Measurements from ENCODE around the gene DEPDC5. TPM values are rescaled to one million over a fixed set of nuclear protein-coding genes. Genes with fewer than 3 reads are reported as not detected.

DEPDC5 gene
- total and polyA plus RNA-seq, 10 of the 15 experiments (the other 5 are each of a cell fraction or from before 2014, with no cell fraction given), result 3.0 to 38.9 (median 22.8) TPM

DNA sequence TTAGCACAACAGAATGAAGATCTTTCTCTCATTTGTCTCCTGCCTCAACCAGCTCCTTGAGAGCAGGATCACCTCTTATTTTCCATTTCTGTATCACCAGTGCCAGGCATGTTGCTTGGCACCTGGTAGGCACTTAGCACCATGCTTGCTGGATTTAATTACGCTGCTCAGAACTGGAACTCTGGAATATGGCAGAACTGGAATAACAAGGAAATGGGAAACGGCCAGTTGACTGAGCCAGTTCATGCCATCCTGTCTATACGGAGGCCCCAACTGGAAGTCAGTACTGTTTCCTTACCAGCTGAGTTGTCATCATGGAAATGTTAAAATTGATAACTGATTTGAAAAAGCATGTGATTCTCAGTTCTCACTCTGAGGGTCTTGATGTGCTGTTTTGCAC lies 121.0 kb downstream of the DEPDC5 start:
- RAD21 ChIA-PET (ENCODE audit: unreplicated experiment), result no interaction called here
- in situ Hi-C loops (cut with MboI), result no loop called here
- intact Hi-C loops (cut with micrococcal nuclease; ENCODE audit: unreplicated experiment), result no loop called here
- Histone ChIP-seq H3K4me1 (ENCODE audit: control insufficient read depth, insufficient read depth, low read length) (no peaks in the 10 kb centered on the region), H3K9me3 (replicated peaks; ENCODE audit: control insufficient read depth, insufficient read depth, low read length) (no peaks in the 10 kb centered on the region), H4K20me1 (ENCODE audit: control insufficient read depth, insufficient read depth) (no peaks in the 10 kb centered on the region), H3K9ac (ENCODE audit: control insufficient read depth, insufficient read depth, low read length) (no peak overlapping the region), H2AFZ (ENCODE audit: control insufficient read depth, low read depth, low read length) (no peak overlapping the region), H3K4me3 (no peak overlapping the region), H3K79me2 (ENCODE audit: control insufficient read depth, insufficient read depth, low read length) (no peaks in the 10 kb centered on the region), H3K27me3 (replicated peaks in 1 of 2; ENCODE audit: control insufficient read depth in 2 of 2, insufficient read depth in 2 of 2, low read length in 1 of 2) (no peaks in the 10 kb centered on the region), H3K36me3 (ENCODE audit: control insufficient read depth in 2 of 2, insufficient read depth in 2 of 2, low read length in 1 of 2) (peaks cover 10 to 25% of the 10 kb centered on the region in 2 experiments; a peak in 3 of 4 replicates), H3K4me2 (ENCODE audit: control insufficient read depth, insufficient read depth) (no peak overlapping the region), H3K27ac (ENCODE audit: control insufficient read depth, insufficient read depth) (no peak overlapping the region)
- FAIRE-seq, result no peak
- no peak for ATAC-seq
- TF ChIP-seq ZSCAN29 (IDR thresholded peaks at IDR 0.05), result no peak
- no peak for TF ChIP-seq USF1 (IDR thresholded peaks at IDR 0.05; ENCODE audit: borderline replicate concordance, extremely low read length, insufficient read depth, low read depth, low read length)
- TF ChIP-seq, protein P1, sequence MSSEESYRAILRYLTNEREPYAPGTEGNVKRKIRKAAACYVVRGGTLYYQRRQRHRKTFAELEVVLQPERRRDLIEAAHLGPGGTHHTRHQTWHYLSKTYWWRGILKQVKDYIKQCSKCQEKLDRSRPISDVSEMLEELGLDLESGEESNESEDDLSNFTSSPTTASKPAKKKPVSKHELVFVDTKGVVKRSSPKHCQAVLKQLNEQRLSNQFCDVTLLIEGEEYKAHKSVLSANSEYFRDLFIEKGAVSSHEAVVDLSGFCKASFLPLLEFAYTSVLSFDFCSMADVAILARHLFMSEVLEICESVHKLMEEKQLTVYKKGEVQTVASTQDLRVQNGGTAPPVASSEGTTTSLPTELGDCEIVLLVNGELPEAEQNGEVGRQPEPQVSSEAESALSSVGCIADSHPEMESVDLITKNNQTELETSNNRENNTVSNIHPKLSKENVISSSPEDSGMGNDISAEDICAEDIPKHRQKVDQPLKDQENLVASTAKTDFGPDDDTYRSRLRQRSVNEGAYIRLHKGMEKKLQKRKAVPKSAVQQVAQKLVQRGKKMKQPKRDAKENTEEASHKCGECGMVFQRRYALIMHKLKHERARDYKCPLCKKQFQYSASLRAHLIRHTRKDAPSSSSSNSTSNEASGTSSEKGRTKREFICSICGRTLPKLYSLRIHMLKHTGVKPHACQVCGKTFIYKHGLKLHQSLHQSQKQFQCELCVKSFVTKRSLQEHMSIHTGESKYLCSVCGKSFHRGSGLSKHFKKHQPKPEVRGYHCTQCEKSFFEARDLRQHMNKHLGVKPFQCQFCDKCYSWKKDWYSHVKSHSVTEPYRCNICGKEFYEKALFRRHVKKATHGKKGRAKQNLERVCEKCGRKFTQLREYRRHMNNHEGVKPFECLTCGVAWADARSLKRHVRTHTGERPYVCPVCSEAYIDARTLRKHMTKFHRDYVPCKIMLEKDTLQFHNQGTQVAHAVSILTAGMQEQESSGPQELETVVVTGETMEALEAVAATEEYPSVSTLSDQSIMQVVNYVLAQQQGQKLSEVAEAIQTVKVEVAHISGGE (CRISPR knock-in tag; IDR thresholded peaks at IDR 0.05), result no peak
- TF ChIP-seq SMARCA5 (IDR thresholded peaks at IDR 0.05), result no peak
- TF ChIP-seq GATAD2B (conservative IDR thresholded peaks at IDR 0.05; ENCODE audit: low read depth), result no peak
- TF ChIP-seq CHD4 (IDR thresholded peaks at IDR 0.05), result no peak
- TF ChIP-seq MEF2A (IDR thresholded peaks at IDR 0.05; ENCODE audit: insufficient read depth, low read depth, low read length), result no peak
- TF ChIP-seq NR2F1 (conservative IDR thresholded peaks at IDR 0.05), result no peak
- TF ChIP-seq RAD21 (IDR thresholded peaks at IDR 0.05; ENCODE audit: insufficient read depth, low read depth, low read length), result no peak
- CTCF ChIA-PET, result no interaction called here
- no peak for DNase-seq (ENCODE audit: low read depth, low spot score)
- 69% methylated on average over 3 of the region's 3 CpGs for WGBS (ENCODE audit: insufficient coverage, insufficient replicate concordance, low lambda C conversion rate, missing lambda C conversion rate)
- POLR2A ChIA-PET, result no interaction called here
- BruUV-seq (replicated peaks), result no TSS peak
- SMC1A ChIA-PET (ENCODE audit: uncharacterized antibody, unreplicated experiment), result interaction anchor here (1.4 kb wide), 1 partner anchor 96 kb away, joined by 3 read pairs; no protein-coding TSS in a partner anchor
